Testis (tissue), 2 donors: ENCODE data around the gene PDZD8.

ENCODE experiments used
- POLR2A ChIP-seq: fragments of 450-650 bp; IDR thresholded peaks from one replicate; pipeline ENCODE4 v1.6.1; 2017; ENCODE audit warnings: antibody characterized with exemption, mild to moderate bottlenecking, moderate library complexity
- TF ChIP-seq, protein P1 (sequence below), 3 experiments: fragments of 450-650 bp in 2 of 3; fragments of 200-600 bp in 1 of 3; sonication (generic) in 1 of 3; IDR thresholded peaks; one replicate each; pipeline ENCODE4 v1.5.1; 2016 to 2019; ENCODE audit warnings: antibody characterized with exemption in 3 of 3, mild to moderate bottlenecking in 2 of 3, moderate library complexity in 1 of 3

GRCh38 chr10:117253908-117254307 lies 121.3 kb downstream of the PDZD8 start:
- TF ChIP-seq, protein P1, sequence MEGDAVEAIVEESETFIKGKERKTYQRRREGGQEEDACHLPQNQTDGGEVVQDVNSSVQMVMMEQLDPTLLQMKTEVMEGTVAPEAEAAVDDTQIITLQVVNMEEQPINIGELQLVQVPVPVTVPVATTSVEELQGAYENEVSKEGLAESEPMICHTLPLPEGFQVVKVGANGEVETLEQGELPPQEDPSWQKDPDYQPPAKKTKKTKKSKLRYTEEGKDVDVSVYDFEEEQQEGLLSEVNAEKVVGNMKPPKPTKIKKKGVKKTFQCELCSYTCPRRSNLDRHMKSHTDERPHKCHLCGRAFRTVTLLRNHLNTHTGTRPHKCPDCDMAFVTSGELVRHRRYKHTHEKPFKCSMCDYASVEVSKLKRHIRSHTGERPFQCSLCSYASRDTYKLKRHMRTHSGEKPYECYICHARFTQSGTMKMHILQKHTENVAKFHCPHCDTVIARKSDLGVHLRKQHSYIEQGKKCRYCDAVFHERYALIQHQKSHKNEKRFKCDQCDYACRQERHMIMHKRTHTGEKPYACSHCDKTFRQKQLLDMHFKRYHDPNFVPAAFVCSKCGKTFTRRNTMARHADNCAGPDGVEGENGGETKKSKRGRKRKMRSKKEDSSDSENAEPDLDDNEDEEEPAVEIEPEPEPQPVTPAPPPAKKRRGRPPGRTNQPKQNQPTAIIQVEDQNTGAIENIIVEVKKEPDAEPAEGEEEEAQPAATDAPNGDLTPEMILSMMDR (IDR thresholded peaks at IDR 0.05), result no peak
- TF ChIP-seq POLR2A, result no peak
